Activated naive CD4-positive, alpha-beta T cell treated with Interleukin-2 at 50 U/mL for 16 hours (primary cell): Measurements from ENCODE around the gene RAD51B.
"Not testable (repeated sequence)": the region's sequence is repeated elsewhere in the genome, so short reads cannot be mapped to it uniquely, and the experiment has no call there.

Source experiments
- DNase-seq: peaks from one replicate; pipeline ENCODE4 v3.0.0-alpha.2; 2020

The RAD51B gene

GRCh38 chr14:68033336-68033932, 213.9 kb downstream of the RAD51B start:
- DNase-seq, result no peak

DNA sequence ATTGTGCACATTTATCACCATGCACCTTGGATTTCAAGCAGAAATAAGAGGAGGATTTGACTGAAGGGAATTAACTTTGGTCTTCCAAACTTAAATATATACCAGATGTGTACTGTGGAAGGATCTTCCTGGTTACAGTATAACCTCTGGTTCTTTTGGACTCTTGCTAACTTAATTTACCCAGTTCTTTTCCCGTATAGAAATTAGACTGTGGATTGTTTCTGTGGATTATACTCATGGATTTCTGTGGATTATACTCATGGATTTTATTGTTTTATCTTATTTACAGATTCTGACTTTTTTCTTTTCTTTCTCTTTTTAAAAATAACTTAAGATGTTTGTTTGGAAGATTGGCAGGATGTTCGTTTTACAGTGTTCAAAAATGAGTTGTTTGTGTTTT, 215.3 kb downstream of the RAD51B start:
- no peak for DNase-seq

GRCh38 chr14:68036202-68036601, 216.6 kb downstream of the RAD51B start:
- DNase-seq, result no peak

DNA sequence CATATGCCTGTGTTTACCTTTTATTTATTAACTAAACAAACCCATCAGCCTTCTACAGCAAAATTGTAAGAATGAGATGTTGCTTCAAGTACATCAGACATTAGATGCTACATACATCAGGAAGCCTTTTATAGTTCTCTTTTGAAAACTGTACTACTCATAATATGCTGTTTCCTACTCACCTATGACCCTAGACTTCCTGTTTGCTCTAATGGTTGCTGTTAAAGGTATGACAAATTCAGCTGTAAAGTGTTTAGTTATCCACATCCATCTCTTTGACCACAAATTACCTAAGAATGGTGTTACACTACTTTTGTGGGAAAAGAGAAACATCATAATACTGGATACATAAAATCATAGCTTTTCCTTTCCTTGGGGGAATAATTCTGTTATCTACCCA, 220.0 kb downstream of the RAD51B start:
- DNase-seq, result no peak

- no peak for DNase-seq
These were observed 221.2 kb downstream of the RAD51B start for GRCh38 chr14:68040633-68041369.

DNA sequence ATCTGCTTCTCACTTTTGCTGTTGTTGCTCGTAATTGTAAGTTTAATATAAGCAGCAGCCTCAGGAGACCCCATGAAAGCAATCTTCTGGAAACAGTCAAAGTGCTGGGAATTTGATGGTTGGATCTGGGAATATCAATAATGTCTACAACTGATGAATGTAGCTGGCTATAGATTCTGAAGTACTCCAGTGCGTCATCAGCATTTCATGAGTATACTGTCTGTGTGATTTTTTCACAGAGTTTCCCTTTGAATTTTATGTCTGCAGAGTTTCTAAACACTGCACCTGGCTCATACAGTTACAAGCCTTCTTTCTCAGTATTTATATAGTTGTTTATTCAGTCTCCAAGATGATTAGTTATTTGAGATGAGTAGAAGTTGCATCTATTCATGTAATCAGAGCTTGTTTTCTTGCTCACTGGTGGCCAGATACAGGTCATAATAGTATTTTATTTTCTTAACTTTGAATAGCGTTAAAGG, 222.3 kb downstream of the RAD51B start:
- DNase-seq, result no peak

GRCh38 chr14:68042586-68043210, 223.1 kb downstream of the RAD51B start:
- DNase-seq, result no peak

DNA sequence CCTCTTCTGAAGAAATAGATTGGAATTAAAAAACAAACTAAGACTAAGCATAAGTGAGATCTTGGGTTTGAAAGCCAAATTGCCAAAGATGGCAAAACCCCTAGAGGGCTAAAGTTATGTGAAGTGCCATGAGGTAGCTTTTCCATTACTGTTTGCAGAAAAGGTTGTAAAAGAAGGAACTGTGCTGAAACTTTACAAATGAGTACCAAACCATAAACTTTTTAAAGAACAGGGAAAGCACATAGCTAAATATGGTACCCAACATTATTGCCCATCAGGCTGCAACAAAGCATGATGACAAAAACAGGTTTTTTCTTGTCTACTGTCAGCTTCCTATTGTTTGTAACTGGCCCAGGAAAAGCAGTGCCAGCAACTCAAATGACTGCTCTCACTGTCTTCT, 224.2 kb downstream of the RAD51B start:
- no peak for DNase-seq

- DNase-seq, result no peak
These were observed 228.3 kb downstream of the RAD51B start for GRCh38 chr14:68047906-68048305.

- not testable (repeated sequence) for DNase-seq
These were observed 229.2 kb downstream of the RAD51B start for GRCh38 chr14:68048815-68049214.

DNA sequence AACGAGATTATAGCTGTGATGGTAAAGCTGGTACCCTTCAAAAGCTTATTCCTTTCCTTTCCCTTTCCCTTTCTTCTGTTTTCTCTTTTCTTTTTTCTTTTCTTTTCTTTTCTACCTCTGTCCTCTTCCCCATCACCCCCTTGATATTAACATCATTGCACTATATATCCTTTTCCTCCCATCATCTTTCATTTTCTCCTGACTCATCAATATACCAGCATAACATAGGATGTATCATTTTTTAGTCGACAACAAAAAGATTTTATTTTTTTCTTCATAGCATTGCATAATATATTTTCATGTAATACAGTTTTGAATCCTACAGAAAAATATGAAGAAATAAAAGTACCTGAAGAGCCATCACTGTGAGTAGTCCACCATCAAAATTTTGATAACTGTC, 230.6 kb downstream of the RAD51B start:
- no peak for DNase-seq

DNA sequence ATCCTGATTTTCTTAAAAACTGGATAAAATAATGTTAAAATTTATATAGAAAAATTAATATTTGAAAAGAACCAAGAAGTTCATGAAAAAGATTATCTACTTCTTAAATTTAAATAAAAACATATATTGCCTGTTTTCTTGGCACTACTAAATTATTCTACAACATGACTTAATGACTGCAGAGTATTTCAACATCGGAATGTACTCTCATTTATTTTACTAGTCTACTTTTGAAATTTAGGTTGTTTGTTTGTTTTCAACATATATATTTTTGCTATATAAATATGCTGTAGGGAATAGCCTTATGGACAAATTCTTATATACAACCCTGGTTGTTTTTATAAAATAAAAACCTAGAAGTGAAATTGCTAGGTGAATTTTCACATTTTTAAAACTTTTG, 231.6 kb downstream of the RAD51B start:
- DNase-seq, result no peak

DNA sequence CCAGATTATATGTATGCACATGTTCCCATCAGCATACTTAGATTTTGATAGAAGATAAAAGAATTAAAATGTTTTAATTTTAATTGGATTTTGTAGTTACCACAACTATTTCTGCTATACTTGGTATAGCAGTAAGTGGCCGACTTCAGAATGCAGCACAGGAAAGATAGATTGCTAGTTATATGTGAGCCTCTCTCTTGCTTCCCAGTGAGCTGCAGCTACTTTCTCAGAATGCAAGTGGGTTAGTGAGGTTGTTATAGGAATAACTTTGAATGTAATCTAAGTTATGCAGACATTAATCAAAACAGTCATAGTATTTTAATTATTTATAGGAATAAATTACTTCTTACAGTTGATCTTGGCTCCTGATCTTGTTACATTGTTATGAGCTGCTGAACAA, 240.6 kb downstream of the RAD51B start:
- no peak for DNase-seq

DNA sequence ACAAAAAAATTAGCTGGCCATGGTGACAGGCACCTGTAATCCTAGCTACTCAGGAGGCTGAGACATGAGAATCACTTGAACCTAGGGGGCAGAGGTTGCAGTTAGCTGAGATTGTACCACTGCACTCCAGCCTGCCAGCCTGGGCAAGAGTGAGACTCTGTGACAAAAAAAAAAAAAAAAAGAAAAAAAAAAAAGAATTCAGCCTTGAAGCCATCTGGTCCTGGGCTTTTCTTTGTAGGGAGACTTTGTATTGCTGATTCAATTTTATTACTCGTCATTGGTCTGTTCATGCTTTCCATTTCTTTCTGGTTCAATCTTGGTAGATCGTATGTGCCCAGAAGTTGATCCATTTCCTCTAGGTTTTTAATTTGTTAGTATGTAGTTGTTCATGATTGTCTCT, 243.1 kb downstream of the RAD51B start:
- no peak for DNase-seq

- no peak for DNase-seq
These were observed 245.7 kb downstream of the RAD51B start for GRCh38 chr14:68065322-68065721.

GRCh38 chr14:68074765-68075381, 255.3 kb downstream of the RAD51B start:
- no peak for DNase-seq

DNA sequence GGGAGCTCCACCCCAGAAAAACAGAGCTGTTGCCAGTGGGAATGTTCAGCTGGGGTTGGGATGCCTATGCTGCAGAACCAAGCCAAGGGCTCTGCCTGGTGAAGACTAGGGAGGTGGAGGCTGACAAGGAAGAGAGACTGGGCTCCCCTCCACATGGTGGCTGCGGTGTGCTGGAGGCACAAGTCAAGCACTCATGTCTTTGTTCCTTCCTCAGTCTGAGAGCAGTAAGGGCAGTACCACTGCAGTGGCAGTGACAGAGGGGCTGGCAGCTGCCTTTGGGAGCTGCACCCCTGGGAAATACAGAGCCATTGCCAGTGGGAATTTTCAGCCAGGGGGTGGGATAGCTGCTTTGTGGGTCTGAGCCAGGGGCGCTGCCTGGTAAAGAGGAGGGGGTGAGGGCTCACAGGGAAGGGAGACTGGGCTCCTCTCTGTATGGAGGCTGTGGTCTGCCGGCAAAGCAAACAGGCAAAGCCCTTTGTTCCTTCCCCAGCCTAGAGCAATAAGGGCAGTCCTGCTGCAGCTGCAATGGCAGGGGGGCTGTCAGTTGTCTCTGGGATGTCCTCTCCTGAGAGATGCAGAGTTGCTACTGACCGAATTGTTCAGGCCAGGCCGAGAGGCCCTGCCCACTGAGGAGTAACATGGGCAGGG, 255.9 kb downstream of the RAD51B start:
- no peak for DNase-seq

DNA sequence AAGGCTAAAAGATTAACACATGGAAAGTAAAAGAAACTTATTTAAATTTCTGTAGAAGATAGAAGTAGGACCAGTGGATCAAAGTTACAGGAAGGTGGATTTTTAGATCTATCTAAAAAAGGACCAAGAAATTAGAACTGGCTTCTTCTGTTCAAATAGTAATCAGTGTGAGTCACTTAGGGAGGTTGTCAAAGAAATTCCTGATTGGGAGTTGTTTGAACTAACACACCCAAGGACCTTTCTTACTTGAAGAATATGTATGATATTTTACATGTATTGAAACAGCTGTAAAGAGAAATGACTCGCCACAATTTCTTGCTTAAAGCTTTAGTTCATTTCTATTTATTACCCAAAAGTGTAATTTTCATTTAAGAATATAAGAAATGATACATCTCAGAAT, 256.9 kb downstream of the RAD51B start:
- no peak for DNase-seq

- DNase-seq, result no peak
These were observed 260.5 kb downstream of the RAD51B start for GRCh38 chr14:68079941-68080697.

- DNase-seq, result no peak
These were observed 261.9 kb downstream of the RAD51B start for GRCh38 chr14:68081489-68081888.

DNA sequence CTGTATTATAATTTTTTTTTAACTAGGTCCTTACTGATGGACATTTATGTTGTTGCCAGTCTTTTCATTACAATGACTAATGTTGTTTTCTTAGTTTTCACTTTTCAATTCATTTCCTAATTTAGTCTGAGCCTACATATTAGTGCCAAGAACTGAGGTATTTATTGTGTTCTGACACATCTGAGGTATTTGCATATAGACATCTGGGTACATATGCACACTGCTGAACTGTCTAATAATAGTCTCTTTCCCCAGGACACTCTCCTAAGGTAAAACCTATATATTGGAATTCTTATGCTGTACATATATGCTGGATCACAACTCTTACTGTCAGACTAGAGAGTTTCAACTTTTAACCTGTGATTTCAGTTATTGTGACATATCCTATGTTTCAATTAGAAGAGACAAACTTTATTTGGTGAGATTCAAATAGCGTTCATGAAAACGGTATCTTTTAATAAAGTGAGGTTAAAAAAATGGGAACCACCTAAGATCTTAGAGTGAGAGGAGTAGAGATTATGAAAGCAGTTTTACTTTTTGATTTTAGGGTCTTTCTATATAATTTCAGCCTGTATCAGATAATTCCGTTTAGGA, 263.2 kb downstream of the RAD51B start:
- no peak for DNase-seq

- no peak for DNase-seq
These were observed 264.7 kb downstream of the RAD51B start for GRCh38 chr14:68084256-68084655.
